ENCODE results near the gene CDK11B.

DNA sequence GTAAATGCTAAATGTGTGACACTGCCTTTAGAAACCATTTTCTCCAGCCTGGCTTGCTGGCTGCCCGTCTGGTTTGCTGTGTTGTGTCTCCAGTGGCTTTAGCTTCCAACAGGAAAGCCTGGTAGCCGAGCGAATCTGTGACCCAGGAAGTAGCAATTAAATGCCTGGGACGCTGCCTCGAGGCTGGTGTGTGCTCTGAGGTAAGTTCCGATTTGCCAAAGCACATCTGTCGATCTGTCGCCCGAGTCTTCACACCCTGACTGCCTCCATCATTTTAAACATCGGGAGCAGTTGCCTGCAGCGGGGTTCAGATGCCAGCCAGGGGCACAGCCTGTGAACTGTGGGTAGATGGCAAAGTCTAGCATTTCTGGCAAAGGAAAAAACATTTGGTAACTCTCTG is 41.3 kb downstream of the CDK11B start:
- TF ChIP-seq CTCF (optimal IDR thresholded peaks at IDR 0.05 in 1 of 3, IDR thresholded peaks at IDR 0.05 in 1 of 3, conservative IDR thresholded peaks at IDR 0.05 in 1 of 3; ENCODE audit: extremely low read depth in 1 of 3, insufficient read depth in 2 of 3, low read length in 3 of 3) (no peak), EZH2 (IDR thresholded peaks at IDR 0.05; ENCODE audit: low read length) (no peak)
